Spinal cord (tissue), 10 donors: ENCODE measurements around the gene ZBTB48. TPM values are rescaled to one million over a fixed set of nuclear protein-coding genes. Genes with fewer than 3 reads are reported as not detected.

Experiments
- DNase-seq, 6 donors: peaks; one replicate each; pipeline versions ENCODE4 v3.0.0 to v3.0.0-alpha.2; 2013 to 2015; ENCODE audit warnings: low spot score in 6 of 6, low read depth in 4 of 6
- H3K27ac ChIP-seq: one replicate; pipeline ENCODE4 v1.5.1; 2013; ENCODE audit warnings: low read depth, low read length, control low read depth
- H3K27me3 ChIP-seq: one replicate; pipeline ENCODE4 v1.6.1; 2013; ENCODE audit warnings: low read length; ENCODE audit not compliant: control insufficient read depth, insufficient read depth
- H3K36me3 ChIP-seq: one replicate; pipeline ENCODE4 v1.6.1; 2013; ENCODE audit warnings: low read length; ENCODE audit not compliant: control insufficient read depth, insufficient read depth
- H3K4me1 ChIP-seq: one replicate; pipeline ENCODE4 v1.6.1; 2013; ENCODE audit warnings: low read length; ENCODE audit not compliant: control insufficient read depth, insufficient read depth
- H3K4me3 ChIP-seq: one replicate; pipeline ENCODE4 v1.5.1; 2013; ENCODE audit warnings: low read depth, low read length, control low read depth
- H3K9me3 ChIP-seq: one replicate; pipeline ENCODE4 v1.6.1; 2013; ENCODE audit warnings: low read length; ENCODE audit not compliant: control insufficient read depth, insufficient read depth
- WGBS: methylation state at CpG from one replicate; pipeline ENCODE4 v1.1.5; 2013; ENCODE audit warnings: missing lambda C conversion rate; ENCODE audit not compliant: insufficient coverage; 5-methylcytosine and 5-hydroxymethylcytosine counted together
- long read RNA-seq, 4 donors: transcript quantifications; one replicate each; lab custom pipeline, GENCODE V29; 2026
- polyA plus RNA-seq, 2 donors: library from polyadenylated mRNA; unstranded; fragments of 120-200 nt; gene quantifications; one replicate each; pipeline ENCODE4 v1.2.1, GENCODE V29; 2013; ENCODE audit not compliant: insufficient read length in 2 of 2
- total RNA-seq, 2 donors: library from RNA; depleted of rRNA in 1 of 2; stranded (reverse); fragments of 120-200 nt in 1 of 2; fragments of >200 nt in 1 of 2; gene quantifications; one replicate each; pipeline versions ENCODE4 v1.2.3 to v1.2.4, GENCODE V29; 2013 to 2014
- donor health status: healthy.

The ZBTB48 gene
- 10 to 100 TPM in 1 of 2 donors, 1 to 10 TPM in 1; 9.1 to 39.7 TPM for total RNA-seq
- 10 to 100 TPM; 32.6 to 32.8 TPM for polyA plus RNA-seq
- long read RNA-seq, donor 1, partial matches to known transcripts, result 0 of 3 reads
- long read RNA-seq, donor 1, other reads (novel, unspliced or antisense), result 0 of 3 reads
- long read RNA-seq, donor 2, partial matches to known transcripts, result 0 of 1 reads
- long read RNA-seq, donor 2, other reads (novel, unspliced or antisense), result 0 of 1 reads
- long read RNA-seq, donor 3, partial matches to known transcripts, result 0 of 1 reads
- long read RNA-seq, donor 3, other reads (novel, unspliced or antisense), result 0 of 1 reads
- long read RNA-seq, donor 4, partial matches to known transcripts, result 0 of 4 reads
- long read RNA-seq, donor 4, other reads (novel, unspliced or antisense), result 0 of 4 reads

GRCh38 chr1:6579374-6580118, at the start of gene ZBTB48:
TSS of gene ZBTB48 (plus strand) at chr1:6579994. CDS start at chr1:6580610, 616 bp downstream.
- peaks cover 29% of the 10 kb centered on the region for H3K36me3 ChIP-seq
- H3K9me3 ChIP-seq, result no peaks in the 10 kb centered on the region
- peak; percentile 93 to 100 (median 98) for DNase-seq
- H3K4me3 ChIP-seq, result peak within 1 kb of the TSS; percentile 62
- H3K27ac ChIP-seq, result peak within 1 kb of the TSS; percentile 94
- WGBS, result 12% methylated on average over 58 of the region's 58 CpGs
- H3K27me3 ChIP-seq, result no peaks in the 10 kb centered on the region
- peaks cover 41% of the 10 kb centered on the region for H3K4me1 ChIP-seq

- 98% methylated on average over 10 of the region's 13 CpGs for WGBS
- Histone ChIP-seq H3K27ac (no peak overlapping the region), H3K27me3 (no peaks in the 10 kb centered on the region), H3K4me3 (no peak overlapping the region), H3K9me3 (no peaks in the 10 kb centered on the region), H3K4me1 (no peaks in the 10 kb centered on the region), H3K36me3 (peaks cover 79% of the 10 kb centered on the region)
- DNase-seq, result no peak
Observed at GRCh38 chr1:6530504-6531160, 49.2 kb upstream of the ZBTB48 start.

GRCh38 chr1:6531996-6532395, 47.8 kb upstream of the ZBTB48 start:
- no peak for DNase-seq
- Histone ChIP-seq H3K4me1 (no peaks in the 10 kb centered on the region), H3K27ac (no peak overlapping the region), H3K36me3 (peaks cover 75% of the 10 kb centered on the region), H3K27me3 (no peaks in the 10 kb centered on the region), H3K9me3 (no peaks in the 10 kb centered on the region), H3K4me3 (no peak overlapping the region)
- 97% methylated on average over 4 of the region's 5 CpGs for WGBS

- Histone ChIP-seq H3K4me1 (no peaks in the 10 kb centered on the region), H3K9me3 (no peaks in the 10 kb centered on the region), H3K27ac (no peak overlapping the region), H3K4me3 (no peak overlapping the region), H3K27me3 (no peaks in the 10 kb centered on the region), H3K36me3 (peaks cover 56% of the 10 kb centered on the region)
- 91% methylated on average over 4 of the region's 8 CpGs for WGBS
- DNase-seq, result no peak
Observed at GRCh38 chr1:6534248-6534822, 45.5 kb upstream of the ZBTB48 start.

- Histone ChIP-seq H3K4me3 (no peak overlapping the region), H3K4me1 (no peaks in the 10 kb centered on the region), H3K36me3 (peaks cover 51% of the 10 kb centered on the region), H3K27ac (no peak overlapping the region), H3K9me3 (no peaks in the 10 kb centered on the region), H3K27me3 (no peaks in the 10 kb centered on the region)
- 91% methylated on average over 4 of the region's 4 CpGs for WGBS
- no peak for DNase-seq
Observed at GRCh38 chr1:6535214-6535613, 44.6 kb upstream of the ZBTB48 start.

- no peak overlapping the region for H3K27ac ChIP-seq
- H3K27me3 ChIP-seq, result no peaks in the 10 kb centered on the region
- H3K4me1 ChIP-seq, result no peaks in the 10 kb centered on the region
- no CpG with 5 or more reads among the region's 5 CpGs for WGBS
- peaks cover 51% of the 10 kb centered on the region for H3K36me3 ChIP-seq
- H3K4me3 ChIP-seq, result no peak overlapping the region
- H3K9me3 ChIP-seq, result no peaks in the 10 kb centered on the region
- no peak for DNase-seq
Observed at GRCh38 chr1:6536291-6536690, 43.5 kb upstream of the ZBTB48 start.

GRCh38 chr1:6538956-6539355, 40.8 kb upstream of the ZBTB48 start:
- WGBS, result no CpG with 5 or more reads among the region's 3 CpGs

GRCh38 chr1:6544831-6545230, 35.0 kb upstream of the ZBTB48 start:
- H3K27me3 ChIP-seq, result no peaks in the 10 kb centered on the region
- H3K27ac ChIP-seq, result no peak overlapping the region
- H3K4me3 ChIP-seq, result no peak overlapping the region
- no peaks in the 10 kb centered on the region for H3K9me3 ChIP-seq
- 88% methylated on average over 3 of the region's 3 CpGs for WGBS
- no peak for DNase-seq
- no peaks in the 10 kb centered on the region for H3K4me1 ChIP-seq
- H3K36me3 ChIP-seq, result peaks cover 69% of the 10 kb centered on the region

More at GRCh38 chr1:6538956-6539355, 40.8 kb upstream of the ZBTB48 start:
- Histone ChIP-seq H3K27ac (no peak overlapping the region), H3K4me3 (no peak overlapping the region), H3K4me1 (no peaks in the 10 kb centered on the region), H3K9me3 (no peaks in the 10 kb centered on the region), H3K36me3 (peaks cover 49% of the 10 kb centered on the region), H3K27me3 (no peaks in the 10 kb centered on the region)
- DNase-seq, result no peak

- peaks cover 73% of the 10 kb centered on the region for H3K36me3 ChIP-seq
- DNase-seq, result no peak
- H3K9me3 ChIP-seq, result no peaks in the 10 kb centered on the region
- H3K27me3 ChIP-seq, result no peaks in the 10 kb centered on the region
- 70% methylated on average over 9 of the region's 10 CpGs for WGBS
- H3K4me1 ChIP-seq, result no peaks in the 10 kb centered on the region
- H3K4me3 ChIP-seq, result no peak overlapping the region
- no peak overlapping the region for H3K27ac ChIP-seq
Observed at GRCh38 chr1:6545276-6546112, 34.3 kb upstream of the ZBTB48 start.
